SK-N-SH (cell line): ENCODE data around the gene ST3GAL2. TPM values are rescaled to one million over a fixed set of nuclear protein-coding genes. Genes with fewer than 3 reads are reported as not detected.
A peak's percentile ranks its signal among the peaks of the same experiment; 100 is the strongest.

Experiments used
- CTCF ChIA-PET: fragments of 300-600, 350-600 bp; formaldehyde crosslinking; extraction: SDS; loops from one replicate; lab custom pipeline; 2021; lab: Yijun Ruan, JAX
- POLR2A ChIA-PET: fragments of 350-600 bp; sonication (Branson Sonifier 250); formaldehyde crosslinking; extraction: SDS; loops from one replicate; lab custom pipeline; 2020; ENCODE audit warnings: antibody characterized with exemption, inconsistent platforms; lab: Yijun Ruan, JAX
- DNase-seq: peaks from one replicate; pipeline ENCODE4 v3.0.0; 2012
- H2AFZ ChIP-seq: fragments of 200-600 bp; sonication (generic); 2 replicates; pipeline ENCODE4 v1.8.1; 2016; ENCODE audit warnings: antibody characterized with exemption, mild to moderate bottlenecking, low read depth
- H3F3A ChIP-seq: fragments of 200-600 bp; sonication (generic); replicated peaks from 2 replicates; pipeline ENCODE3; 2016; ENCODE audit warnings: antibody characterized with exemption, mild to moderate bottlenecking; ENCODE audit not compliant: insufficient read depth
- H3K27ac ChIP-seq, 2 experiments: fragments of 200-500 bp in 1 of 2; fragments of 200-600 bp in 1 of 2; sonication (Bioruptor generic) in 1 of 2; sonication (generic), shearing (Covaris generic) in 1 of 2; 2 replicates each; pipeline versions ENCODE4 v1.5.1 to v1.6.1; 2014 to 2016; ENCODE audit warnings: low read depth in 2 of 2, inconsistent platforms in 1 of 2, low read length in 1 of 2, mild to moderate bottlenecking in 1 of 2, mixed read lengths in 1 of 2
- H3K27me3 ChIP-seq: fragments of 200-600 bp; sonication (generic), shearing (Covaris generic); 2 replicates; pipeline ENCODE4 v1.6.1; 2016; ENCODE audit warnings: mixed run types; ENCODE audit not compliant: insufficient read depth
- H3K36me3 ChIP-seq, 2 experiments: fragments of 200-500 bp in 1 of 2; fragments of 200-600 bp in 1 of 2; sonication (Bioruptor generic) in 1 of 2; sonication (generic) in 1 of 2; replicated peaks in 1 of 2; 2 replicates each; pipeline versions ENCODE3 to v1.5.1; 2014 to 2016; ENCODE audit warnings: low read length in 1 of 2, mild to moderate bottlenecking in 1 of 2; ENCODE audit not compliant: insufficient read depth in 2 of 2, control insufficient read depth in 1 of 2
- H3K4me1 ChIP-seq, 2 experiments: fragments of 200-500 bp in 1 of 2; fragments of 200-600 bp in 1 of 2; sonication (Bioruptor generic) in 1 of 2; sonication (generic), shearing (Covaris generic) in 1 of 2; 2 replicates each; pipeline versions ENCODE4 v1.5.1 to v1.6.1; 2014 to 2016; ENCODE audit warnings: low read depth in 1 of 2, low read length in 1 of 2, mixed run types in 1 of 2; ENCODE audit not compliant: insufficient read depth in 2 of 2, control insufficient read depth in 1 of 2
- H3K4me2 ChIP-seq: fragments of 200-600 bp; sonication (generic), shearing (Covaris generic); 2 replicates; pipeline ENCODE4 v1.6.1; 2017; ENCODE audit warnings: mixed run types
- H3K4me3 ChIP-seq, 2 experiments: fragments of 200-500 bp in 1 of 2; fragments of 200-600 bp in 1 of 2; sonication (Bioruptor generic) in 1 of 2; sonication (generic), shearing (Covaris generic) in 1 of 2; 2 replicates each; pipeline versions ENCODE4 v1.5.1 to v1.8.1; 2014 to 2016; ENCODE audit warnings: low read depth in 2 of 2, inconsistent platforms in 1 of 2, low read length in 1 of 2, mild to moderate bottlenecking in 1 of 2, mixed read lengths in 1 of 2, moderate library complexity in 1 of 2
- H3K79me2 ChIP-seq: fragments of 200-600 bp; sonication (generic); 2 replicates; pipeline ENCODE4 v1.8.1; 2017; ENCODE audit warnings: mild to moderate bottlenecking; ENCODE audit not compliant: insufficient read depth
- H3K9ac ChIP-seq: fragments of 200-600 bp; sonication (generic); 2 replicates; pipeline ENCODE4 v1.6.1; 2017; ENCODE audit warnings: mixed run types
- H3K9me2 ChIP-seq: fragments of 200-600 bp; sonication (generic); 2 replicates; pipeline ENCODE4 v1.6.1; 2017; ENCODE audit warnings: mixed run types
- H3K9me3 ChIP-seq: fragments of 200-600 bp; sonication (generic); 2 replicates; pipeline ENCODE4 v1.6.1; 2017; ENCODE audit warnings: mixed run types, mild to moderate bottlenecking, moderate library complexity
- H4K20me1 ChIP-seq: fragments of 200-600 bp; sonication (generic); 2 replicates; pipeline ENCODE4 v1.6.1; 2017; ENCODE audit warnings: mild to moderate bottlenecking, mixed run types; ENCODE audit not compliant: insufficient read depth
- CTCF ChIP-seq: fragments of 200-600 bp; sonication (generic); IDR thresholded peaks from 2 replicates; pipeline ENCODE4 v1.6.1; 2017; ENCODE audit warnings: antibody characterized with exemption, mild to moderate bottlenecking, moderate library complexity
- EP300 ChIP-seq, 2 experiments: IDR thresholded peaks; 2 replicates each; pipeline versions ENCODE4 v1.4.0 to v1.6.1; 2012; ENCODE audit warnings: borderline replicate concordance in 1 of 2, low read depth in 1 of 2, low read length in 1 of 2
- GABPA ChIP-seq: IDR thresholded peaks from 2 replicates; pipeline ENCODE4 v1.4.0; 2012; ENCODE audit warnings: low read depth, mild to moderate bottlenecking
- JUND ChIP-seq: IDR thresholded peaks from 2 replicates; pipeline ENCODE4 v1.4.0; 2012
- MEF2A ChIP-seq: IDR thresholded peaks from 2 replicates; pipeline ENCODE4 v1.4.0; 2012; ENCODE audit warnings: low read depth, borderline replicate concordance
- MXI1 ChIP-seq: IDR thresholded peaks from 2 replicates; pipeline ENCODE4 v1.6.1; 2012; ENCODE audit warnings: mild to moderate bottlenecking, low read depth, low read length, improper control_type of control experiment
- POLR2AphosphoS5 ChIP-seq: IDR thresholded peaks from 2 replicates; pipeline ENCODE4 v1.6.1; 2012; ENCODE audit warnings: low read depth, low read length
- REST ChIP-seq: IDR thresholded peaks from 2 replicates; pipeline ENCODE4 v1.6.1; 2012; ENCODE audit warnings: mild to moderate bottlenecking, low read depth, low read length, moderate library complexity
- RFX5 ChIP-seq: IDR thresholded peaks from 2 replicates; pipeline ENCODE4 v1.6.1; 2012; ENCODE audit warnings: mild to moderate bottlenecking, improper control_type of control experiment, low read length
- TEAD4 ChIP-seq: IDR thresholded peaks from 2 replicates; pipeline ENCODE4 v1.4.0; 2012; ENCODE audit warnings: mild to moderate bottlenecking, borderline replicate concordance; ENCODE audit not compliant: insufficient read depth
- USF1 ChIP-seq: IDR thresholded peaks from 2 replicates; pipeline ENCODE4 v1.4.0; 2012; ENCODE audit warnings: low read depth, borderline replicate concordance
- YY1 ChIP-seq: IDR thresholded peaks from 2 replicates; pipeline ENCODE4 v1.4.0; 2012; ENCODE audit warnings: low read depth, mild to moderate bottlenecking
- WGBS: methylation state at CpG from one replicate; pipeline ENCODE4 v1.1.6; 2017; ENCODE audit warnings: low lambda C conversion rate; 5-methylcytosine and 5-hydroxymethylcytosine counted together
- polyA plus RNA-seq, 3 experiments: library from polyadenylated mRNA; depleted of rRNA; stranded (reverse); fragments of >200 nt; gene quantifications; 2 replicates each; pipeline ENCODE4 v1.2.3, GENCODE V29; 2012

The ST3GAL2 gene
- polyA plus RNA-seq, 1 of the 3 experiments (the other 2 are of a cell fraction) = 19.9 TPM

- Histone ChIP-seq H3K9me3 (no peaks in the 10 kb centered on the region), H3K4me3 (no peak overlapping the region), H3K36me3 (peaks cover 0 to 1% of the 10 kb centered on the region in 2 experiments), H3F3A (peaks cover 18% of the 10 kb centered on the region)
- POLR2A ChIA-PET = interaction anchor here (0.8 to 3.0 kb wide), 3 partner anchors 9 to 60 kb away, joined by 3 to 22 read pairs (median 5); partner anchors contain the start of gene FCSK
- TF ChIP-seq CTCF = no peak
- TF ChIP-seq POLR2AphosphoS5 = no peak
- no peak for TF ChIP-seq RFX5
- no peak for TF ChIP-seq TEAD4
- no peak for TF ChIP-seq JUND
- TF ChIP-seq MEF2A = no peak
- TF ChIP-seq USF1 = no peak
- TF ChIP-seq YY1 = no peak
- TF ChIP-seq EP300 (IDR thresholded peaks at IDR 0.05; ENCODE audit: borderline replicate concordance in 1 of 2, low read depth in 1 of 2, low read length in 1 of 2) = no peak
- TF ChIP-seq GABPA = no peak
- TF ChIP-seq, all 33 proteins: peak for 0
- Histone ChIP-seq H3K27ac (peak overlapping the region in 1 of 2 experiments; percentile 90; a peak in 2 of 4 replicates), H3K79me2 (peaks cover 34% of the 10 kb centered on the region), H3K9me2 (no peaks in the 10 kb centered on the region), H4K20me1 (peaks cover 14% of the 10 kb centered on the region), H3K27me3 (no peaks in the 10 kb centered on the region), H2AFZ (peak overlapping the region; percentile 80; the same call in 1 of the 2 replicates), H3K4me2 (peak overlapping the region; percentile 76; the same call in 1 of the 2 replicates), H3K9ac (no peak overlapping the region), H3K4me1 (peaks cover 9 to 22% of the 10 kb centered on the region in 2 experiments; a peak in 3 of 4 replicates)
- CTCF ChIA-PET = interaction anchor here (0.7 to 2.6 kb wide), 4 partner anchors 14 to 60 kb away, joined by 3 to 14 read pairs (median 4); partner anchors contain the start of gene FCSK
- 72% methylated on average over 10 of the region's 11 CpGs for WGBS
- no peak for DNase-seq
These were observed 1.3 kb upstream of the ST3GAL2 start for GRCh38 chr16:70440009-70440692.

GRCh38 chr16:70438585-70438968 lies 323 bp downstream of the ST3GAL2 start:
- POLR2A ChIA-PET = interaction anchor here (0.7 to 3.0 kb wide), 2 partner anchors 58 to 62 kb away, joined by 11 to 22 read pairs; no protein-coding TSS in a partner anchor
- no peak overlapping the region for H2AFZ ChIP-seq
- peaks cover 29% of the 10 kb centered on the region for H4K20me1 ChIP-seq

More at GRCh38 chr16:70438585-70438968, 323 bp downstream of the ST3GAL2 start:
- H3K9me3 ChIP-seq = no peaks in the 10 kb centered on the region
- H3K4me1 ChIP-seq = peaks cover 14 to 34% of the 10 kb centered on the region in 2 experiments; a peak in 3 of 4 replicates
- H3K9me2 ChIP-seq = no peaks in the 10 kb centered on the region
- peak overlapping the region; percentile 73 to 78 for H3K4me3 ChIP-seq
- peaks cover 28% of the 10 kb centered on the region for H3F3A ChIP-seq
- H3K79me2 ChIP-seq = peaks cover 50% of the 10 kb centered on the region
- H3K27ac ChIP-seq = peak overlapping the region; percentile 75 to 90
- peaks cover 6 to 10% of the 10 kb centered on the region in 2 experiments for H3K36me3 ChIP-seq
- TF ChIP-seq JUND (no peak), REST (no peak), MXI1 (peak; percentile 39; the same call in 1 of the 2 replicates)
- CTCF ChIA-PET = interaction anchor here (0.9 to 2.3 kb wide), 6 partner anchors 22 to 69 kb away, joined by 3 to 10 read pairs (median 4); no protein-coding TSS in a partner anchor
- H3K9ac ChIP-seq = peak overlapping the region; percentile 74
- no peaks in the 10 kb centered on the region for H3K27me3 ChIP-seq
- DNase-seq = no peak
- 0% methylated on average over 9 of the region's 39 CpGs for WGBS
- peak overlapping the region; percentile 100 for H3K4me2 ChIP-seq
